NB4 (cell line): ENCODE results near the gene CD7.

ENCODE experiments used
- MYC ChIP-seq: IDR thresholded peaks from 2 replicates; pipeline ENCODE4 v1.6.1; 2011; ENCODE audit warnings: low read depth, low read length
- POLR2A ChIP-seq: IDR thresholded peaks from 2 replicates; pipeline ENCODE4 v1.6.1; 2011; ENCODE audit warnings: mild to moderate bottlenecking; ENCODE audit not compliant: insufficient read length; ENCODE audit errors: extremely low read depth
- TF ChIP-seq, protein P1 (sequence below): IDR thresholded peaks from one replicate; pipeline ENCODE4 v1.5.1; 2012; ENCODE audit warnings: low read depth, low read length
- TF ChIP-seq, protein P2 (sequence below): IDR thresholded peaks from 2 replicates; pipeline ENCODE4 v1.6.1; 2011; ENCODE audit warnings: low read depth, low read length

DNA sequence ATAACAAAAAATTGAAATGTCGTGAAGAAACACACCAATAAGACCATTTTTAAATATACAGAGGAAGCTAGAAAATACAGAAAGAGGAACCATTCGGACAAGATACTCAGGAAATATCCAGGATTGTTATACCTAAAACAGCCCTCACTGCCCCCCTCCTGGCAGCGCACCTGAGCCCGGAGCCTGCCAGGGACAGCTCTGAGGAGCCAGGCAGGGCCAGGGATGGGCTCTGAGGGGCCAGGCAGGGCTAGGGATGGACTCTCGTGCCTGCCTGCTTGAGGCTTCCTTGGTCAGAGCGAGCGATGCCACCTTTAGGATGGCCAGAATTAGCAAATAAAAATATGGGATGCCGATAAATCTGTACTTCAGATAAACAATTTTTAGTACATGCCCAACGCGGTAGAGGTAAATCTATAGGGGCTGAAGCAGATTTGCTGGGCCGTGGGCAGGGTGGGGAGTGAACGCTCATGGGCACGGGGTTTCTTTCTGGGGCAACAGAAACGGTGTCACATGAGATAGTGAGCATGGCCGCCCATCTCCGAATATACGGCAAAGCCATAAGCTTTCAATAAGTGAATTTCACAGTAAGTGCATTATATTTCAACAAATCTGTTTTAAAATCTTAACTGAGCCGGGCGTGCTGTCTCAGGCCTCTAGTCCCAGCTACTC lies 25.7 kb downstream of the CD7 start:
- TF ChIP-seq, protein P1, sequence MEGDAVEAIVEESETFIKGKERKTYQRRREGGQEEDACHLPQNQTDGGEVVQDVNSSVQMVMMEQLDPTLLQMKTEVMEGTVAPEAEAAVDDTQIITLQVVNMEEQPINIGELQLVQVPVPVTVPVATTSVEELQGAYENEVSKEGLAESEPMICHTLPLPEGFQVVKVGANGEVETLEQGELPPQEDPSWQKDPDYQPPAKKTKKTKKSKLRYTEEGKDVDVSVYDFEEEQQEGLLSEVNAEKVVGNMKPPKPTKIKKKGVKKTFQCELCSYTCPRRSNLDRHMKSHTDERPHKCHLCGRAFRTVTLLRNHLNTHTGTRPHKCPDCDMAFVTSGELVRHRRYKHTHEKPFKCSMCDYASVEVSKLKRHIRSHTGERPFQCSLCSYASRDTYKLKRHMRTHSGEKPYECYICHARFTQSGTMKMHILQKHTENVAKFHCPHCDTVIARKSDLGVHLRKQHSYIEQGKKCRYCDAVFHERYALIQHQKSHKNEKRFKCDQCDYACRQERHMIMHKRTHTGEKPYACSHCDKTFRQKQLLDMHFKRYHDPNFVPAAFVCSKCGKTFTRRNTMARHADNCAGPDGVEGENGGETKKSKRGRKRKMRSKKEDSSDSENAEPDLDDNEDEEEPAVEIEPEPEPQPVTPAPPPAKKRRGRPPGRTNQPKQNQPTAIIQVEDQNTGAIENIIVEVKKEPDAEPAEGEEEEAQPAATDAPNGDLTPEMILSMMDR, result no peak
- TF ChIP-seq, protein P2, sequence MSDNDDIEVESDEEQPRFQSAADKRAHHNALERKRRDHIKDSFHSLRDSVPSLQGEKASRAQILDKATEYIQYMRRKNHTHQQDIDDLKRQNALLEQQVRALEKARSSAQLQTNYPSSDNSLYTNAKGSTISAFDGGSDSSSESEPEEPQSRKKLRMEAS, result no peak
- TF ChIP-seq POLR2A (no peak), MYC (no peak)
